Umbilical cord (tissue), 2 donors: ENCODE measurements around the gene KIF5A. TPM values are rescaled to one million over a fixed set of nuclear protein-coding genes. Genes with fewer than 3 reads are reported as not detected.

ENCODE experiments used
- DNase-seq: peaks from one replicate; pipeline ENCODE4 v3.0.0-alpha.2; 2015; ENCODE audit warnings: low spot score
- total RNA-seq: library from RNA; depleted of rRNA; stranded (reverse); fragments of >200 nt; gene quantifications from one replicate; pipeline ENCODE4 v1.2.3, GENCODE V29; 2014; ENCODE audit warnings: low replicate concordance; ENCODE audit not compliant: insufficient read depth

KIF5A gene
- total RNA-seq, 1 donor from 2014 or later, result 2.2 TPM

GRCh38 chr12:57535764-57536596 lies 13.9 kb upstream of the KIF5A start:
- no peak for DNase-seq

GRCh38 chr12:57536597-57536942 lies 13.3 kb upstream of the KIF5A start:
- no peak for DNase-seq

- no peak for DNase-seq
Measured at GRCh38 chr12:57539134-57539768, 10.6 kb upstream of the KIF5A start.

- no peak for DNase-seq
Measured at GRCh38 chr12:57541001-57541400, 8.8 kb upstream of the KIF5A start.

- DNase-seq, result no peak
Measured at GRCh38 chr12:57541717-57542116, 8.1 kb upstream of the KIF5A start.

- DNase-seq, result no peak
Measured at GRCh38 chr12:57543581-57543980, 6.3 kb upstream of the KIF5A start.

GRCh38 chr12:57545809-57546437 lies 3.9 kb upstream of the KIF5A start:
- DNase-seq, result no peak

- peak; percentile 99 for DNase-seq
Measured at GRCh38 chr12:57546438-57547287, 3.2 kb upstream of the KIF5A start, which contains the start of gene DCTN2. TSS of gene DCTN2 (minus strand) at chr12:57547192. CDS start at chr12:57547063, 129 bp downstream.

GRCh38 chr12:57547288-57548012 lies 2.4 kb upstream of the KIF5A start:
- no peak for DNase-seq

GRCh38 chr12:57548013-57548315 lies 1.9 kb upstream of the KIF5A start:
- no peak for DNase-seq

- no peak for DNase-seq
Measured at GRCh38 chr12:57548488-57548887, 1.4 kb upstream of the KIF5A start.

GRCh38 chr12:57549203-57549908 lies 488 bp upstream of the KIF5A start:
- no peak for DNase-seq

GRCh38 chr12:57550641-57551549 lies 1.1 kb downstream of the KIF5A start:
- no peak for DNase-seq

GRCh38 chr12:57551637-57552305 lies 1.9 kb downstream of the KIF5A start:
- DNase-seq, result no peak

GRCh38 chr12:57552306-57552651 lies 2.4 kb downstream of the KIF5A start:
- no peak for DNase-seq

- DNase-seq, result no peak
Measured at GRCh38 chr12:57552835-57553313, 3.0 kb downstream of the KIF5A start.

- no peak for DNase-seq
Measured at GRCh38 chr12:57553343-57554202, 3.7 kb downstream of the KIF5A start.

- DNase-seq, result no peak
Measured at GRCh38 chr12:57554453-57554852, 4.6 kb downstream of the KIF5A start.
